GM23338 (cell line): Measurements from ENCODE around the gene ASB2. TPM values are rescaled to one million over a fixed set of nuclear protein-coding genes. Genes with fewer than 3 reads are reported as not detected.

Experiments
- ATAC-seq: fragments of 200-7000 bp; cut with Tn5 transposase; 3 replicates; pipeline ENCODE4 v1.9.1; 2020
- DNase-seq: peaks from one replicate; pipeline ENCODE4 v3.0.0-alpha.2; 2015; ENCODE audit warnings: low spot score
- H2AFZ ChIP-seq: fragments of 200-600 bp; sonication (generic); 2 replicates; pipeline ENCODE4 v1.8.0; 2016; ENCODE audit warnings: antibody characterized with exemption, mild to moderate bottlenecking, moderate library complexity
- H3F3A ChIP-seq: fragments of 200-600 bp; sonication (generic); replicated peaks from 2 replicates; pipeline ENCODE4 v1.8.0; 2017; ENCODE audit warnings: antibody characterized with exemption, mixed run types, low read depth
- H3K27ac ChIP-seq: fragments of 200-600 bp; sonication (generic); 2 replicates; pipeline ENCODE4 v1.6.1; 2016; ENCODE audit warnings: low read depth
- H3K27me3 ChIP-seq: fragments of 200-600 bp; sonication (generic); 2 replicates; pipeline ENCODE4 v1.8.0; 2016; ENCODE audit warnings: mild to moderate bottlenecking, mixed run types, moderate library complexity; ENCODE audit not compliant: insufficient read depth
- H3K36me3 ChIP-seq: fragments of 200-600 bp; sonication (generic); 2 replicates; pipeline ENCODE4 v1.8.0; 2016; ENCODE audit warnings: mild to moderate bottlenecking; ENCODE audit not compliant: insufficient read depth
- H3K4me1 ChIP-seq: fragments of 200-600 bp; sonication (generic); 2 replicates; pipeline ENCODE4 v1.8.0; 2016; ENCODE audit warnings: mild to moderate bottlenecking, moderate library complexity; ENCODE audit not compliant: insufficient read depth
- H3K4me2 ChIP-seq: fragments of 200-600 bp; sonication (generic); 2 replicates; pipeline ENCODE4 v1.7.1; 2017; ENCODE audit warnings: mixed run types
- H3K4me3 ChIP-seq: fragments of 200-600 bp; sonication (generic); 2 replicates; pipeline ENCODE4 v1.6.1; 2016; ENCODE audit warnings: mixed run types
- H3K79me2 ChIP-seq: fragments of 200-600 bp; sonication (generic); replicated peaks from 2 replicates; pipeline ENCODE4 v1.8.0; 2017; ENCODE audit warnings: mild to moderate bottlenecking; ENCODE audit not compliant: insufficient read depth
- H3K9me2 ChIP-seq: fragments of 200-600 bp; sonication (generic); 2 replicates; pipeline ENCODE4 v1.8.0; 2017; ENCODE audit not compliant: insufficient read depth
- H4K20me1 ChIP-seq: fragments of 200-600 bp; sonication (generic); replicated peaks from 2 replicates; pipeline ENCODE4 v1.8.0; 2017; ENCODE audit warnings: mild to moderate bottlenecking; ENCODE audit not compliant: insufficient read depth
- H3K27ac Mint-ChIP-seq: 2 replicates; pipeline ENCODE4 v1.8.0; 2020; ENCODE audit warnings: inconsistent platforms, mild to moderate bottlenecking, moderate library complexity, mixed read lengths
- H3K27me3 Mint-ChIP-seq: 3 replicates; pipeline ENCODE4 v1.8.0; 2022; ENCODE audit warnings: low read depth, mild to moderate bottlenecking, moderate library complexity, mixed read lengths, inconsistent platforms; ENCODE audit not compliant: insufficient read depth, poor library complexity
- H3K36me3 Mint-ChIP-seq: 3 replicates; pipeline ENCODE4 v1.8.0; 2021; ENCODE audit warnings: low read depth, mild to moderate bottlenecking, inconsistent platforms, moderate library complexity, mixed read lengths
- H3K4me1 Mint-ChIP-seq: 3 replicates; pipeline ENCODE4 v1.8.0; 2020; ENCODE audit warnings: mild to moderate bottlenecking, inconsistent platforms, mixed read lengths
- H3K4me3 Mint-ChIP-seq: 3 replicates; pipeline ENCODE4 v1.8.0; 2021; ENCODE audit warnings: moderate library complexity, mild to moderate bottlenecking, inconsistent platforms, mixed read lengths
- H3K9me3 Mint-ChIP-seq: 3 replicates; pipeline ENCODE4 v1.8.0; 2020; ENCODE audit warnings: moderate library complexity, mild to moderate bottlenecking, inconsistent platforms, mixed read lengths
- CTCF ChIP-seq, 2 experiments: fragments of 200-600 bp in 1 of 2; sonication (generic) in 1 of 2; conservative IDR thresholded peaks; 2 replicates each; pipeline versions ENCODE4 v1.5.1 to v1.6.1; 2016 to 2017; ENCODE audit warnings: antibody characterized with exemption in 2 of 2, low read depth in 2 of 2, mild to moderate bottlenecking in 2 of 2, moderate library complexity in 1 of 2
- EZH2 ChIP-seq: fragments of 200-600 bp; sonication (generic); IDR thresholded peaks from one replicate; pipeline ENCODE4 v1.8.0; 2017; ENCODE audit warnings: antibody characterized with exemption, mild to moderate bottlenecking, low read depth; ENCODE audit not compliant: unreplicated experiment
- JUNB ChIP-seq: IDR thresholded peaks from one replicate; pipeline ENCODE4 v1.6.1; 2016; ENCODE audit warnings: antibody characterized with exemption; ENCODE audit not compliant: unreplicated experiment
- NANOG ChIP-seq: IDR thresholded peaks from 2 replicates; pipeline ENCODE4 v1.6.1; 2016; ENCODE audit warnings: antibody characterized with exemption, borderline replicate concordance
- ZNF462 ChIP-seq: fragments of 250-450 bp; sonication (Bioruptor Pico); IDR thresholded peaks from 2 replicates; pipeline ENCODE4 v1.5.0; 2020; ENCODE audit warnings: mild to moderate bottlenecking, moderate library complexity
- polyA plus RNA-seq: library from polyadenylated mRNA; unstranded; fragments of >200 nt; fragmentation: Nextera tagmentation; extraction: Ambion mirVana; gene quantifications from 2 replicates; pipeline ENCODE4 v1.2.1, GENCODE V29; 2016
- total RNA-seq: library from RNA; depleted of rRNA; stranded (reverse); fragments of >200 nt; shearing (Covaris generic); gene quantifications from 2 replicates; pipeline ENCODE4 v1.2.3, GENCODE V29; 2014

ASB2 gene
- total and polyA plus RNA-seq, 2 experiments from 2014 or later, result 1.2 to 1.7 TPM

- no peak for DNase-seq
- Mint-ChIP-seq H3K4me3 (no peak overlapping the region), H3K36me3 (no peaks in the 10 kb centered on the region), H3K9me3 (no peaks in the 10 kb centered on the region), H3K27me3 (peaks cover 7% of the 10 kb centered on the region), H3K4me1 (peaks cover 13% of the 10 kb centered on the region), H3K27ac (no peak overlapping the region)
- no peak overlapping the region for H2AFZ ChIP-seq
- H3K79me2 ChIP-seq, result no peaks in the 10 kb centered on the region
- no peak overlapping the region for H3K4me2 ChIP-seq
- H3K27me3 ChIP-seq, result no peaks in the 10 kb centered on the region
- no peak for ATAC-seq
- H3K36me3 ChIP-seq, result no peaks in the 10 kb centered on the region
- no peaks in the 10 kb centered on the region for H3K9me2 ChIP-seq
- no peaks in the 10 kb centered on the region for H4K20me1 ChIP-seq
- no peaks in the 10 kb centered on the region for H3F3A ChIP-seq
- H3K4me1 ChIP-seq, result no peaks in the 10 kb centered on the region
- TF ChIP-seq EZH2 (no peak), ZNF462 (CRISPR knock-in tag) (no peak)
- H3K4me3 ChIP-seq, result no peak overlapping the region
- no peak overlapping the region for H3K27ac ChIP-seq
Measured at GRCh38 chr14:93949511-93950075, 26.8 kb downstream of the ASB2 start.

GRCh38 chr14:93947282-93947681, 29.1 kb downstream of the ASB2 start:
- Histone ChIP-seq H3K27ac (no peak overlapping the region), H3K4me2 (no peak overlapping the region), H3K9me2 (no peaks in the 10 kb centered on the region), H4K20me1 (no peaks in the 10 kb centered on the region), H3K27me3 (no peaks in the 10 kb centered on the region), H3K36me3 (no peaks in the 10 kb centered on the region), H2AFZ (no peak overlapping the region), H3F3A (no peaks in the 10 kb centered on the region), H3K4me1 (no peaks in the 10 kb centered on the region), H3K4me3 (no peak overlapping the region), H3K79me2 (no peaks in the 10 kb centered on the region)
- no peak overlapping the region for H3K4me3 Mint-ChIP-seq
- no peaks in the 10 kb centered on the region for H3K36me3 Mint-ChIP-seq
- no peak for DNase-seq
- TF ChIP-seq JUNB (no peak), CTCF (conservative IDR thresholded peaks at IDR 0.05; ENCODE audit: low read depth in 2 of 2) (peak in 1 of 2 experiments; percentile 21; a peak in 1 of 4 replicates), NANOG (no peak)
- H3K27ac Mint-ChIP-seq, result no peak overlapping the region
- H3K27me3 Mint-ChIP-seq, result peaks cover 9% of the 10 kb centered on the region
- H3K4me1 Mint-ChIP-seq, result peaks cover 2% of the 10 kb centered on the region; the same call in 2 of the 3 replicates
- no peaks in the 10 kb centered on the region for H3K9me3 Mint-ChIP-seq
- ATAC-seq, result no peak
